K562 (cell line): Measurements from ENCODE around the gene BNIP2. TPM values are rescaled to one million over a fixed set of nuclear protein-coding genes. Genes with fewer than 3 reads are reported as not detected.

Source experiments
- CBFB ChIP-seq: sonication (generic); formaldehyde crosslinking; IDR thresholded peaks from 2 replicates; pipeline ENCODE4 v1.4.0; 2020; ENCODE audit warnings: mild to moderate bottlenecking, missing genetic modification reagents
- GMEB1 ChIP-seq: fragments of 250-450 bp; sonication (Bioruptor Pico); IDR thresholded peaks from 2 replicates; pipeline ENCODE4 v1.4.0; 2020; ENCODE audit warnings: mild to moderate bottlenecking
- HNRNPLL ChIP-seq: fragments of 200-400 bp; formaldehyde crosslinking; IDR thresholded peaks from 2 replicates; pipeline ENCODE4 v1.6.1; 2017; ENCODE audit warnings: low read length, low read depth, mild to moderate bottlenecking; ENCODE audit not compliant: poor library complexity, severe bottlenecking
- NCOR1 ChIP-seq: fragments of 450-650 bp; IDR thresholded peaks from 2 replicates; pipeline ENCODE4 v1.6.1; 2016; ENCODE audit warnings: mild to moderate bottlenecking, moderate library complexity
- PCBP1 ChIP-seq: fragments of 200-400 bp; formaldehyde crosslinking; IDR thresholded peaks from 2 replicates; pipeline ENCODE4 v1.6.1; 2018; ENCODE audit warnings: mild to moderate bottlenecking, low read depth, low read length; ENCODE audit not compliant: poor library complexity, severe bottlenecking
- RBFOX2 ChIP-seq: fragments of 200-400 bp; formaldehyde crosslinking; IDR thresholded peaks from 2 replicates; pipeline ENCODE4 v1.6.1; 2017; ENCODE audit warnings: low read depth, mild to moderate bottlenecking, low read length, moderate library complexity
- SRSF1 ChIP-seq: fragments of 200-400 bp; formaldehyde crosslinking; IDR thresholded peaks from 2 replicates; pipeline ENCODE4 v1.6.1; 2017; ENCODE audit warnings: mild to moderate bottlenecking, low read depth, low read length, moderate library complexity
- TAF1 ChIP-seq: IDR thresholded peaks from 2 replicates; pipeline ENCODE4 v1.6.1; 2011; ENCODE audit warnings: mild to moderate bottlenecking, low read length, moderate library complexity; ENCODE audit not compliant: insufficient read depth, control insufficient read depth, severe bottlenecking; ENCODE audit errors: extremely low read depth
- TAF9B ChIP-seq: fragments of 450-650 bp; IDR thresholded peaks from 2 replicates; pipeline ENCODE4 v1.6.1; 2018; ENCODE audit warnings: mild to moderate bottlenecking; ENCODE audit not compliant: partially characterized antibody
- TCF7L2 ChIP-seq: fragments of 150-350 bp; IDR thresholded peaks from 2 replicates; pipeline ENCODE4 v1.6.1; 2016; ENCODE audit warnings: low read depth, mild to moderate bottlenecking, low read length, moderate library complexity
- TOE1 ChIP-seq, 2 experiments: fragments of 450-650 bp in 1 of 2; sonication (generic) in 1 of 2; formaldehyde crosslinking in 1 of 2; IDR thresholded peaks; 2 replicates each; pipeline versions ENCODE4 v1.7.1 to v1.8.0; 2016 to 2022; ENCODE audit warnings: borderline replicate concordance in 2 of 2, mild to moderate bottlenecking in 2 of 2, antibody characterized with exemption in 1 of 2, inconsistent platforms in 1 of 2, low read depth in 1 of 2, missing genetic modification reagents in 1 of 2, moderate library complexity in 1 of 2
- ZFP91 ChIP-seq: sonication (generic); formaldehyde crosslinking; IDR thresholded peaks from 2 replicates; pipeline ENCODE4 v1.8.0; 2022; ENCODE audit warnings: mild to moderate bottlenecking, missing genetic modification reagents
- ZNF232 ChIP-seq: sonication (generic); formaldehyde crosslinking; IDR thresholded peaks from 2 replicates; pipeline ENCODE4 v1.8.0; 2022; ENCODE audit warnings: mild to moderate bottlenecking, missing genetic modification reagents
- ZNF431 ChIP-seq: sonication (generic); formaldehyde crosslinking; IDR thresholded peaks from 2 replicates; pipeline ENCODE4 v1.8.0; 2022; ENCODE audit warnings: mild to moderate bottlenecking, missing genetic modification reagents
- polyA plus RNA-seq, 8 experiments: library from polyadenylated mRNA; depleted of rRNA in 4 of 8; stranded (reverse) in 5 of 8; unstranded in 3 of 8; fragments of >200 nt; fragmentation: Nextera tagmentation in 2 of 8; fragmentation: Illumina TruSeq in 1 of 8; extraction: Ambion mirVana in 2 of 8; extraction: Trizol in 1 of 8; gene quantifications; 2 replicates each; pipeline versions ENCODE4 v1.2.1 to v1.2.3, GENCODE V29; 2011 to 2014; ENCODE audit warnings: inconsistent platforms in 1 of 8, missing spikeins in 1 of 8
- total RNA-seq, 7 experiments: library from RNA; depleted of rRNA in 6 of 7; stranded (reverse); fragments of >200 nt in 6 of 7; fragmentation: Illumina TruSeq in 2 of 7; extraction: Trizol in 2 of 7; gene quantifications; 2 replicates each; pipeline versions ENCODE4 v1.2.1 to v1.2.3, GENCODE V29; 2011 to 2021; ENCODE audit warnings: low replicate concordance in 1 of 7
- TF ChIP-seq, protein P1 (sequence below): fragments of 450-650 bp; IDR thresholded peaks from 2 replicates; pipeline ENCODE4 v1.7.1; 2018; ENCODE audit warnings: mild to moderate bottlenecking, low read depth; ENCODE audit not compliant: partially characterized antibody
- TF ChIP-seq, protein P2 (sequence below): fragments of 450-650 bp; formaldehyde crosslinking; IDR thresholded peaks from 2 replicates; pipeline ENCODE4 v1.4.0; 2020; ENCODE audit warnings: mild to moderate bottlenecking

The BNIP2 gene
- total and polyA plus RNA-seq, 9 of the 15 experiments (the other 6 are each of a cell fraction or from before 2014, with no cell fraction given) = 19.6 to 88.0 (median 52.5) TPM

- TF ChIP-seq ZNF232 = peak; percentile 44; the same call in 1 of the 2 replicates
- no peak for TF ChIP-seq GMEB1 (CRISPR knock-in tag)
- TF ChIP-seq TOE1 (IDR thresholded peaks at IDR 0.05; ENCODE audit: borderline replicate concordance) = peak; percentile 37; the same call in 1 of the 2 replicates
- 0 out of 2 replicates have a peak, but pooled peaks have one; percentile 39 for TF ChIP-seq TOE1 (CRISPR knock-in tag; IDR thresholded peaks at IDR 0.05; ENCODE audit: borderline replicate concordance, low read depth)
- TF ChIP-seq, protein P1, sequence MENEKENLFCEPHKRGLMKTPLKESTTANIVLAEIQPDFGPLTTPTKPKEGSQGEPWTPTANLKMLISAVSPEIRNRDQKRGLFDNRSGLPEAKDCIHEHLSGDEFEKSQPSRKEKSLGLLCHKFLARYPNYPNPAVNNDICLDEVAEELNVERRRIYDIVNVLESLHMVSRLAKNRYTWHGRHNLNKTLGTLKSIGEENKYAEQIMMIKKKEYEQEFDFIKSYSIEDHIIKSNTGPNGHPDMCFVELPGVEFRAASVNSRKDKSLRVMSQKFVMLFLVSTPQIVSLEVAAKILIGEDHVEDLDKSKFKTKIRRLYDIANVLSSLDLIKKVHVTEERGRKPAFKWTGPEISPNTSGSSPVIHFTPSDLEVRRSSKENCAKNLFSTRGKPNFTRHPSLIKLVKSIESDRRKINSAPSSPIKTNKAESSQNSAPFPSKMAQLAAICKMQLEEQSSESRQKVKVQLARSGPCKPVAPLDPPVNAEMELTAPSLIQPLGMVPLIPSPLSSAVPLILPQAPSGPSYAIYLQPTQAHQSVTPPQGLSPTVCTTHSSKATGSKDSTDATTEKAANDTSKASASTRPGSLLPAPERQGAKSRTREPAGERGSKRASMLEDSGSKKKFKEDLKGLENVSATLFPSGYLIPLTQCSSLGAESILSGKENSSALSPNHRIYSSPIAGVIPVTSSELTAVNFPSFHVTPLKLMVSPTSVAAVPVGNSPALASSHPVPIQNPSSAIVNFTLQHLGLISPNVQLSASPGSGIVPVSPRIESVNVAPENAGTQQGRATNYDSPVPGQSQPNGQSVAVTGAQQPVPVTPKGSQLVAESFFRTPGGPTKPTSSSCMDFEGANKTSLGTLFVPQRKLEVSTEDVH = peak; percentile 77
- peak; percentile 97 for TF ChIP-seq CBFB (CRISPR knock-in tag)
- TF ChIP-seq NCOR1 = no peak
- TF ChIP-seq SRSF1 = 0 out of 2 replicates have a peak, but pooled peaks have one; percentile 70
- no peak; the same call in 1 of the 2 replicates for TF ChIP-seq ZFP91 (CRISPR knock-in tag)
- TF ChIP-seq, protein P2, sequence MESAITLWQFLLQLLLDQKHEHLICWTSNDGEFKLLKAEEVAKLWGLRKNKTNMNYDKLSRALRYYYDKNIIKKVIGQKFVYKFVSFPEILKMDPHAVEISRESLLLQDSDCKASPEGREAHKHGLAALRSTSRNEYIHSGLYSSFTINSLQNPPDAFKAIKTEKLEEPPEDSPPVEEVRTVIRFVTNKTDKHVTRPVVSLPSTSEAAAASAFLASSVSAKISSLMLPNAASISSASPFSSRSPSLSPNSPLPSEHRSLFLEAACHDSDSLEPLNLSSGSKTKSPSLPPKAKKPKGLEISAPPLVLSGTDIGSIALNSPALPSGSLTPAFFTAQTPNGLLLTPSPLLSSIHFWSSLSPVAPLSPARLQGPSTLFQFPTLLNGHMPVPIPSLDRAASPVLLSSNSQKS (CRISPR knock-in tag) = no peak
- TF ChIP-seq HNRNPLL = peak; percentile 58
- TF ChIP-seq ZNF431 (CRISPR knock-in tag) = peak; percentile 79
- peak; percentile 98 for TF ChIP-seq TAF1
- TF ChIP-seq PCBP1 = peak; percentile 28
- no peak for TF ChIP-seq TCF7L2
- peak; percentile 98 for TF ChIP-seq RBFOX2
- peak; percentile 90 for TF ChIP-seq TAF9B
Measured at GRCh38 chr15:59656897-59657634, 32.1 kb downstream of the BNIP2 start, which contains the start of gene GTF2A2 (continued).
